HK-2 (cell line): ENCODE data around the gene SAMSN1.
"Not testable (repeated sequence)": the region's sequence is repeated elsewhere in the genome, so short reads cannot be mapped to it uniquely, and the experiment has no call there.

Experiments used
- DNase-seq: peaks from one replicate; pipeline ENCODE4 v3.0.0-alpha.2; 2018; ENCODE audit not compliant: unreplicated experiment

The SAMSN1 gene

GRCh38 chr21:14566894-14567293 is 20.8 kb upstream of the SAMSN1 start:
- DNase-seq = no peak

- no peak for DNase-seq
Observed at GRCh38 chr21:14562959-14563358, 16.8 kb upstream of the SAMSN1 start.

- DNase-seq = no peak
Observed at GRCh38 chr21:14560555-14560954, 14.4 kb upstream of the SAMSN1 start.

- DNase-seq = no peak
Observed at GRCh38 chr21:14560139-14560538, 14.0 kb upstream of the SAMSN1 start.

GRCh38 chr21:14559102-14559501 is 13.0 kb upstream of the SAMSN1 start:
- no peak for DNase-seq

- DNase-seq = no peak
Observed at GRCh38 chr21:14557413-14557812, 11.3 kb upstream of the SAMSN1 start.

DNA sequence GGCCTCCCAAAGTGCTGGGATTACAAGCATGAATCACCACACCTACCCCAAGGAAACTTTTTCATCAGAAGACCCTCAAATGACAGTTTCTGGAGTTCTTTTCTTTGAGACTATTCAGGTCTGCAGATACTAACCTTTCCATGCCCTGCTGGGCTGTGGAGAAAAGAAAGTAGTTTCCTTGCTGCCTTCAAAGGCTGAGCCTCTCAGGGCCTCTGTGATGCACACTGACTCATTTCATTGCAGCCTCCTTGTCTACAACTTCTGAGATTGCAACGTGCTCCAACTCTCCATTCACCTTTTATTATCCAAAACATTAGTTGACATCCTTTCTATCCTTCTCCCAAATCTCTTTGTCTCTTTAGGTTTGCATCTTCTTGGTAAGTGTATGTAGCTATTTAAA is 8.8 kb upstream of the SAMSN1 start:
- no peak for DNase-seq

DNA sequence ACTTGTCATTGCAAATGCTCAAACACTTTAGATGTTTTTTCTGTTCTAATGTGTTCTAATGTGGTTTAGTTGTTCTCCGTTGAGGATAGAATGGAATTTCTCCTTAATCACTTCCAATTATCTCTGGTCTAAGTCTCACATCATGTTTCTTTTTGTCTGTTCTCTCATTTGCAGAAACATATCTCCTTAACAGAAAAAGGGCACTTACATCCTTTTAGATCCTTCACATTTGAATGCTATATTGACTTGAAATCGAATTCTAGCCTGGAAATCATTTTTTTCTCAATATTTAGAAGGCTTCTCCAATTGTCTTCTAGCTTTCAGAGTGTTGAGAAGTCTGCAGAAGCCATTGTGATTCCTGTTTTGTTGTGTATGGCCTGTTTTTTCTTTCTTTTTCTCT is 7.3 kb upstream of the SAMSN1 start:
- DNase-seq = no peak

GRCh38 chr21:14551741-14552140 is 5.6 kb upstream of the SAMSN1 start:
- DNase-seq = no peak

DNA sequence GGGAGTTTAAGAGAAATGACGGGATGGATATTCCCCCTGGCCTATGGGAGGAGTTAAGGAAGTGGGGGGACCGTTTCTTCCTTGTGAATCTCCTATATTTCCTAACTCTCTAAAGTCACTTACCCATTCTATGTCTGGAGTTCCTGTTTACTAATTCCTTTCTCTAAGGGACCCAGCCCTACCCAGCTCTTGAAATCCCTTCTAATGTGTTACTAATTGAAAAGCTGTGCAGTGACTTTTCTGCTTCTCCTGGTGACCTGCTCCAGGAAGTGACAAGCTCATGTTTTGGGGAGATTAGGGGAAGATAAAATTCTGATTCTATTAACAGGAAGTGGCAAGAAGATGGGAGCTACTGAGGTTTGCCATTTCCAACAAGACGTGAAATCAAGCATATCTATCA is 4.0 kb upstream of the SAMSN1 start:
- DNase-seq = no peak

DNA sequence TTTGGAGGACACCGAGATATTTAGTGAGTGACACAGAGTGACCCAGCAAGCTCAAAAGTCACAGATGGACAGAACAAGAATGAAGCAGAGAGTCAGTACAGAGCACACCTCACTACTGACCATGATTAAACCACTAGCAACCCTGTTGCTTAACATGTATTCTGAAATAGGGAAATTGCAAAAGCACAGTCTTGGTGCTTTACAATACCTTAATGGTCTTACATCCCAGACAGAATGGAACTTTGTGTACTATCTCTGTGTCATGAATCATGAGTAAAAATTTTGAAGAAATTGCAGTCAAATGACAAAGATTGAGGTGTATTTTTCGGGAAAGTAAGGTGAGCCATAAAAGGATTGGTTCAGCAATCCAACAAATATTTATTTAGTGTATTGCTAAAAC is 2.7 kb upstream of the SAMSN1 start:
- DNase-seq = no peak

DNA sequence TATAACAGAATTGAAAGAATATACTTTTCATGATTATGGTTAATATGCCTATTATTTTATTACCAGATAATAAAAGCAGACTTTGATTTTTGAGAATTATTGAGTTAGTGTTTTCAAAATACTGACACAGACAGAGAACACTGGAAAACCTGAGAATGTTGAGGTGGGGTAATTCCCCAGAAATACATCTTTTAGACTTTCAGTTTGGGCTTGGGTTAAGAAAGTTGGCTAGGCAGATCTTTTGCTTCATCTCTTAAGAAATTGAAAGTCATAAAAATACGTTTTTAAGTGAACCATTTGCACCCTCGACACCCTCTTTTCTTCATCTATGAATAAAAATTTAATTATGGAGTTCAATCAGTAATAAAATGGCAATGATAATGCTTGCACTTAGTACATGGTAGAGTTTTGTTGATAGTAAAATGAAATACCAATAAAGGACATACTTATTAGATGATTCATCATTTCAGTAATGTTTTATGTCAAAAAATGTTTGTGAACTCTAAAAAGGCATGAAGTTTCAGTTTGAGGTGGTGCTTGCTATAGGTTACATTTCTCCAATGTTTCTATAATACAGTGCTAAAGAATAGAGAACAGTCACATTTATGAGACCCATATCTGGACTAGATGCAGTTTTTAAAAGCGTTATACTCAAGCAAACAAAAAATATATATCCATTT is 1.9 kb upstream of the SAMSN1 start:
- DNase-seq = no peak

- DNase-seq = not testable (repeated sequence)
Observed at GRCh38 chr21:14546719-14547118, 604 bp upstream of the SAMSN1 start.

DNA sequence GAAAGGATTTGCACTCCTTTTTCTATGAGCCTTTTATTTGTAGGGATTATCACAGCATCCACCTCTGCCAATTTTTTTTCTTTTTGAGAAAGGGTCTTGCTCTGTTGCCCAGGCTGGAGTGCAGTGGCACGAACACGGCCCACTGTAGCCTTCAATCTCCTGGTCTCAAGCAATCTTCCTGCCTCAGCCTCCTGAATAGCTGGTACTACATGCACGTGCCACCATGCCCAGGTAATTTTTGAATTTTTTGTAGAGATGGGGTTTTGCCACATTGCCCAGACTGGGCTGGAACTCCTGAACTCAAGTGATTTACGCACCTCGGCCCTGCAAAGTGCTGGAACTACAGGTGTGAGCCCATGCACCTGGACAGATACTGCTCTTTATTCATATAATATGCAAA is 2.1 kb downstream of the SAMSN1 start:
- no peak for DNase-seq

GRCh38 chr21:14542638-14543037 is 3.5 kb downstream of the SAMSN1 start:
- DNase-seq = no peak

GRCh38 chr21:14541841-14542490 is 4.1 kb downstream of the SAMSN1 start:
- no peak for DNase-seq

DNA sequence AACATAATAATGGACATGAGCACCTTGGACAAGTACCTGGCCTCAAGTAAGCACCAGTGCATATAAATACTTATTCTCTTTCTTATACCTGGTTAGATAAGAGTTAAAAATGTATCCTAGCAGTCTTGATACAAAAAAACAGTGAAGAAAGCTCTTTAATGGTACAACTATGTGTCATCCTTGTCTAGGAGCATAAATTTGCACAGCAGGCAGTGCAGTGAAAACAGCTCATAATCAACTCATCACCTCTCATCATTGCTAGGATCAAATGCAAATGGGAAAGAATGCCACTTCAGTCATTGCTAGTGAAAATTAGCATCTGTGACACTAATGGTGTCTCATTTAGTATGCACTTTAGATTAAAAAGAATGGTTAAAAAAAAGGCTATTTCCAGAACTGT is 7.6 kb downstream of the SAMSN1 start:
- no peak for DNase-seq

DNA sequence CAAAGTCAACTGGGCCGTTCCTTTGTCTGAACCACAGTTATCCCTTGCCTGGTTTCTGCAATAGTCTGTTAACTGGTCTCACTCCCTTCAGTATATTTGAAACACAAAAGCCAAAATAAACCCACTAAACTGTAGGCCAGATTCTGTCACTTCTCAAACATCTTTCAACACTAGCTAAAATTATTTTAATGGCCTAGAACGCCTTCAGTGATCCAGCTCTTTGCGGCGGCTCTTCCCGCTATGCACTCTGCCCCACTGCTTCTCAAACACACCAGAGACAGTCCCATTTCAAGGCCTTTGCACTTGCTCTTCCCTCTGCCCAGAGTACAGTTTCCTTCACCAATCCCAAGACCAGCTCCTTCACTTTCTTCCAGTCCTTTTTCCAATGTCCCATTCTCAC is 9.2 kb downstream of the SAMSN1 start:
- DNase-seq = no peak

DNA sequence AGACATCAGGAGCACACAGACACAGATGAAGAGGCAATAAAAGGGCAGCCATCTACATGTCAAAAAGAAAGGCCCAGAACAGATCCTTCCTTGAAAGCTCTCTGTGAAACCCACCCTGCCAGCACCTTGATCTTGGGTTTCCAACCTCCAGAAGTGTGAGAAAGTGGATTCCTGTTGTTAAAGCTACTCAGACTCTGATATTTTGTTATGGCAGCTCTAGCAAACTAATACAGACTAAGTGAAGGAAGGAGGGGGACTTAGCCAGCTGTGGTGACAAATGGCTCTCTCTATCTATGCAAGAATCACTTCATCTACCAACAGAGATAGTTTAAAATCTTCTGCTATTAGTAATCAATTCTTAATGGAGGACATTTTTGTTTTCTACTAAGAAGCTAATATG is 10.4 kb downstream of the SAMSN1 start:
- no peak for DNase-seq

DNA sequence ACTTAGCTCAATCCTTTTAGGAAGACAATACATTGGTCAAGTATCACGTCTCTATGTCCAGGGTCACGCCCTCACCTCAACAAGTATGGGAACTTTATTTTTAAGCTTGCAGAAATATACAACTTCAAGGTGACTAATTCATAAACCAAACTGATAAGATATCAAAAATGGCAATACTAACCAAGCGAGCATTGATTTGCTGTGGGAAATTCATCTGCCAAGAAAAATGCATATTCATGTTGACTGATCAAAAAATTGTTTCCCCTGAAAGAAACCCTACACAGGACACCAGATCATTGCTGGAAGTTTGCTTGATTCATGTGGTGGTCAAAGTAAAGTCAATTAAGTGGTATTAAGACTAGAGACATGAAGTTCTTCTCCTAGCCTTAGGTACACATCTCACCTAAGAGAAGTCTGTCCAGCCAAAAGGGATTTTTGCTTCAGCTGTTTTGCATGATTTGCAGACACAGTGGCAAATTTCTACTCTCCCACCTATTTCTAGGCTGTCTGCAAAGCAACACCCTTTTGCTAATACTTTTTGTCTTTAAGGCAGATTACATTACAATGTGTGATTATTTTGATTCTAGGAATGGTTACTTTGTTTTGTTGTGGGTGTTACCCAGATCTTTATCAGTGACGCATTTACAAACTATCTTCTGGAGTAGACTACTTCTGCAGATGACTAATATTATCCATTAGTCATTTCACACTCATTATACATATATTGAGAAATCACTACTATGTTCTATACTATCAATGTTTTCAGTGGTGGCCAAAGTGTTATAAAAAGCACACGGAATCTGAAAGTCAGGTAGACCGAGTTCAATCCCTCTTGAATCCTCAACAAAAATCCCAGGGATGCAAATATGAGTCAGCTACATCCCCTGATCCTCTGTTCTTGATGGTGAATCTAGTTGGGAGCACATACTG is 12.4 kb downstream of the SAMSN1 start:
- no peak for DNase-seq

- DNase-seq = no peak
Observed at GRCh38 chr21:14531757-14532316, 14.3 kb downstream of the SAMSN1 start.

DNA sequence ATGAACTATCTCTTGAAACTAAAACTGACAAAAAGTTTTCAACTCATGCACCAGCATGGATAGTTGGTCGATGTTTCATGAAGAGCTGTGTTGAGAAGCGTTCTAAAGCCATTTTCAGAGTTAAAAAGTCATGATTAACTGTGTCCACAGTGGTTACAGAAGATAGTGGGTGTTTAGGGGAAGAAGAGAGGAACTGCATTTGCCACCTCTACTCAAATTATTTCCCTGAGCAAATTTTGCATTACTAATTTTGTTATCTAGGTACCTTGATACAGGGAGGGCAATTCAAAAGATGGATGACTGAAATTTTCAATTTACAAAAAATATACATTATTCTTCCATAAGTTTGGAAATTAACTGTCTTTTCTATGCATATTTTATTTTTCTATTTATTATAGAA is 15.5 kb downstream of the SAMSN1 start:
- no peak for DNase-seq
